ENCODE results near the gene CYTH4. TPM values are rescaled to one million over a fixed set of nuclear protein-coding genes. Genes with fewer than 3 reads are reported as not detected.

Gene CYTH4
- total and polyA plus RNA-seq, 2 of the 13 experiments (the other 11 are each of a cell fraction or from before 2014, with no cell fraction given), result not detected

DNA sequence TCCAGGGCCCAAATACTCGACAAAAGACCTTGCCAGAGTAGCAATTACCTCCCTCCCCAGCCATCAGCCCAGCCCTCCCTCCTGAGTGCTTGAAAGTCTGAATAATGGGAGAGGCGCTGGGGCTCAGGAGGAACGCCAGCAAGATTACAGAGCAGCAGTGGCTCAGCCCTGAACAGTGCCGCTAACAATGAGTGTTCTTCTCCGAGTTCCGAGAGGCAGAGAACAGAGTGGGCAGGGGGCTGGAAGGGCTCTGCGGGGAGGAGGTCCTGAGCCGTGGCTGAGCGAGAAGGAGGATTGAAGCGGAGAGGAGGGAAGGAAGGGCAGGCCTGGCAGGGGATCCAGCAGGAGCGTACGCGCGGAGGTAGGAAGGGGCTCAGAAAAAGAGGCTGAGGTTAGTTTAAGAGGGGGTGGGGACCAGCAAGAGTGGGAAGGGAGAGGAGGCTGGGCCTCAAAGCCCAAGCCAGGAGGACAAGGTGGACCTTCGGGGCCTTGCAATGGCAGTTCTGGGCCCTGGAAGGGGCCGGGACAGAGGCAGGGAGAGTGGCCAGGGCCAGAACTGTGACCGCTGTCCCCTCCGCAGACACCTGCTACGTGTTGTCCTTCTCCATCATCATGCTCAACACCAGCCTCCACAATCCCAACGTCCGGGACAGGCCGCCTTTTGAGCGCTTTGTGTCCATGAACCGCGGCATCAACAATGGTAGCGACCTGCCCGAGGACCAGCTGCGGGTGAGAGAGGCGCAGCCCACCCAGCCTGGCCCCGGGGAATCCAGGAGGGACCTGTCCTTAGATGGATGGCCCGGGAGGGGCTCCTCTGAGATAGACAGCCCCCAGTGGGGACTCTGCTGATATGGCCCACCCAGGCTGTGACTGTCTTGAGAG lies 20.6 kb downstream of the CYTH4 start (continued):
- TF ChIP-seq, protein P1, sequence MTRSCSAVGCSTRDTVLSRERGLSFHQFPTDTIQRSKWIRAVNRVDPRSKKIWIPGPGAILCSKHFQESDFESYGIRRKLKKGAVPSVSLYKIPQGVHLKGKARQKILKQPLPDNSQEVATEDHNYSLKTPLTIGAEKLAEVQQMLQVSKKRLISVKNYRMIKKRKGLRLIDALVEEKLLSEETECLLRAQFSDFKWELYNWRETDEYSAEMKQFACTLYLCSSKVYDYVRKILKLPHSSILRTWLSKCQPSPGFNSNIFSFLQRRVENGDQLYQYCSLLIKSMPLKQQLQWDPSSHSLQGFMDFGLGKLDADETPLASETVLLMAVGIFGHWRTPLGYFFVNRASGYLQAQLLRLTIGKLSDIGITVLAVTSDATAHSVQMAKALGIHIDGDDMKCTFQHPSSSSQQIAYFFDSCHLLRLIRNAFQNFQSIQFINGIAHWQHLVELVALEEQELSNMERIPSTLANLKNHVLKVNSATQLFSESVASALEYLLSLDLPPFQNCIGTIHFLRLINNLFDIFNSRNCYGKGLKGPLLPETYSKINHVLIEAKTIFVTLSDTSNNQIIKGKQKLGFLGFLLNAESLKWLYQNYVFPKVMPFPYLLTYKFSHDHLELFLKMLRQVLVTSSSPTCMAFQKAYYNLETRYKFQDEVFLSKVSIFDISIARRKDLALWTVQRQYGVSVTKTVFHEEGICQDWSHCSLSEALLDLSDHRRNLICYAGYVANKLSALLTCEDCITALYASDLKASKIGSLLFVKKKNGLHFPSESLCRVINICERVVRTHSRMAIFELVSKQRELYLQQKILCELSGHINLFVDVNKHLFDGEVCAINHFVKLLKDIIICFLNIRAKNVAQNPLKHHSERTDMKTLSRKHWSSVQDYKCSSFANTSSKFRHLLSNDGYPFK (CRISPR knock-in tag; IDR thresholded peaks at IDR 0.05; ENCODE audit: borderline replicate concordance), result no peak
- no peak for TF ChIP-seq NFE2L1 (CRISPR knock-in tag; IDR thresholded peaks at IDR 0.05; ENCODE audit: borderline replicate concordance)
- no peak for TF ChIP-seq REL (CRISPR knock-in tag; conservative IDR thresholded peaks at IDR 0.05)
- no peak for TF ChIP-seq ZNF225 (CRISPR knock-in tag; IDR thresholded peaks at IDR 0.05)
- TF ChIP-seq, protein P2, sequence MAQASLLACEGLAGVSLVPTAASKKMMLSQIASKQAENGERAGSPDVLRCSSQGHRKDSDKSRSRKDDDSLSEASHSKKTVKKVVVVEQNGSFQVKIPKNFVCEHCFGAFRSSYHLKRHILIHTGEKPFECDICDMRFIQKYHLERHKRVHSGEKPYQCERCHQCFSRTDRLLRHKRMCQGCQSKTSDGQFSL (CRISPR knock-in tag; IDR thresholded peaks at IDR 0.05), result no peak
- no peak for TF ChIP-seq ZNF451 (CRISPR knock-in tag; IDR thresholded peaks at IDR 0.05)
- TF ChIP-seq, protein P3, sequence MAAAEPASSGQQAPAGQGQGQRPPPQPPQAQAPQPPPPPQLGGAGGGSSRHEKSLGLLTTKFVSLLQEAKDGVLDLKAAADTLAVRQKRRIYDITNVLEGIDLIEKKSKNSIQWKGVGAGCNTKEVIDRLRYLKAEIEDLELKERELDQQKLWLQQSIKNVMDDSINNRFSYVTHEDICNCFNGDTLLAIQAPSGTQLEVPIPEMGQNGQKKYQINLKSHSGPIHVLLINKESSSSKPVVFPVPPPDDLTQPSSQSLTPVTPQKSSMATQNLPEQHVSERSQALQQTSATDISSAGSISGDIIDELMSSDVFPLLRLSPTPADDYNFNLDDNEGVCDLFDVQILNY (CRISPR knock-in tag; conservative IDR thresholded peaks at IDR 0.05), result no peak
- TF ChIP-seq, protein P4, sequence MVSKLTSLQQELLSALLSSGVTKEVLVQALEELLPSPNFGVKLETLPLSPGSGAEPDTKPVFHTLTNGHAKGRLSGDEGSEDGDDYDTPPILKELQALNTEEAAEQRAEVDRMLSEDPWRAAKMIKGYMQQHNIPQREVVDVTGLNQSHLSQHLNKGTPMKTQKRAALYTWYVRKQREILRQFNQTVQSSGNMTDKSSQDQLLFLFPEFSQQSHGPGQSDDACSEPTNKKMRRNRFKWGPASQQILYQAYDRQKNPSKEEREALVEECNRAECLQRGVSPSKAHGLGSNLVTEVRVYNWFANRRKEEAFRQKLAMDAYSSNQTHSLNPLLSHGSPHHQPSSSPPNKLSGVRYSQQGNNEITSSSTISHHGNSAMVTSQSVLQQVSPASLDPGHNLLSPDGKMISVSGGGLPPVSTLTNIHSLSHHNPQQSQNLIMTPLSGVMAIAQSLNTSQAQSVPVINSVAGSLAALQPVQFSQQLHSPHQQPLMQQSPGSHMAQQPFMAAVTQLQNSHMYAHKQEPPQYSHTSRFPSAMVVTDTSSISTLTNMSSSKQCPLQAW (CRISPR knock-in tag; IDR thresholded peaks at IDR 0.05), result no peak
- TF ChIP-seq HNRNPH1 (optimal IDR thresholded peaks at IDR 0.05; ENCODE audit: low read depth, low read length), result no peak
- TF ChIP-seq ZNF607 (CRISPR knock-in tag; IDR thresholded peaks at IDR 0.05; ENCODE audit: borderline replicate concordance), result no peak
- no peak for TF ChIP-seq NRL (CRISPR knock-in tag; IDR thresholded peaks at IDR 0.05; ENCODE audit: borderline replicate concordance)
- no peak for TF ChIP-seq NAIF1 (CRISPR knock-in tag; IDR thresholded peaks at IDR 0.05; ENCODE audit: borderline replicate concordance)
- TF ChIP-seq ZNF30 (CRISPR knock-in tag; IDR thresholded peaks at IDR 0.05), result no peak
